GM04503 (cell line): ENCODE results near the gene LAMTOR4.

Experiments used
- DNase-seq: peaks from one replicate; pipeline ENCODE4 v3.0.0-alpha.2; 2012; ENCODE audit warnings: low read depth

Gene LAMTOR4

DNA sequence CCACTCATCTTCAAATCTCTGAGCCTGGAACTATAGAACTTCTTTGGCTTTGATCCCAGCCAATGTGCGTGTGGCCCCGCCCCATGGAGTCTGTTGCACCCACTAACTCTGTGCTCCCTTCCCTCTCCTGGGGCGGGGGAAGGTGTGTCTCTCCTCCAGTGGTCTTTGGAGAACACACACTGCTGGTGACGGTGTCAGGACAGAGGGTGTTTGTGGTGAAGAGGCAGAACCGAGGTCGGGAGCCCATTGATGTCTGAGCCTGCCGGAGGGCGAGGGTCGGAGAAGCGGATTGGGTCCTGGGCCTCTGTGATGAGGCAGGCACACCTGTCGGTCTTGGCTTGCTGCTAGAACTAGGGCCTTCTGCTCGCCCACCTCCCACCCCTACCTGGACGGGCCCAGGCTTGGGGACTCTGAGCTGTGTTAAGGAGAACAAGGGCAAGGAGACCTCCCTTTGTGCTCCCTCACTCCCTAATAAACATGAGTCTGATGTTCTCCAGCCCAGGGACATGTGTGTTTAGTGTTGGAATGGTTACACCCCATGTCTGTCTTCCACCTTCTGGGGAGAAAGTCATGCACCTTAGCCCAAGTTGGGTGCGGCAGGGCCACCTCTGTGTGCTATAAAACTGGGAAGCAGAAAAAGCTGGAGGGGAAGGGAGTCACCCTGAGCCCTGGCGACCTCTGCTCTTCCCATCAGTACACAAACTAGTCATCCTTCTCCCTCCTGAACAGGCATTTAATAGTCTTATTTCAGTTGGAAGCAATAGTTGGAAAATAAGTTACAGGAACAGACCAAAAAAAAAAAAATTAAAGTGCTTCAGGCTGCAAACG lies 5.2 kb downstream of the LAMTOR4 start:
- no peak for DNase-seq

- DNase-seq = no peak
Observed at GRCh38 chr7:100154651-100155491, 6.2 kb downstream of the LAMTOR4 start.

DNA sequence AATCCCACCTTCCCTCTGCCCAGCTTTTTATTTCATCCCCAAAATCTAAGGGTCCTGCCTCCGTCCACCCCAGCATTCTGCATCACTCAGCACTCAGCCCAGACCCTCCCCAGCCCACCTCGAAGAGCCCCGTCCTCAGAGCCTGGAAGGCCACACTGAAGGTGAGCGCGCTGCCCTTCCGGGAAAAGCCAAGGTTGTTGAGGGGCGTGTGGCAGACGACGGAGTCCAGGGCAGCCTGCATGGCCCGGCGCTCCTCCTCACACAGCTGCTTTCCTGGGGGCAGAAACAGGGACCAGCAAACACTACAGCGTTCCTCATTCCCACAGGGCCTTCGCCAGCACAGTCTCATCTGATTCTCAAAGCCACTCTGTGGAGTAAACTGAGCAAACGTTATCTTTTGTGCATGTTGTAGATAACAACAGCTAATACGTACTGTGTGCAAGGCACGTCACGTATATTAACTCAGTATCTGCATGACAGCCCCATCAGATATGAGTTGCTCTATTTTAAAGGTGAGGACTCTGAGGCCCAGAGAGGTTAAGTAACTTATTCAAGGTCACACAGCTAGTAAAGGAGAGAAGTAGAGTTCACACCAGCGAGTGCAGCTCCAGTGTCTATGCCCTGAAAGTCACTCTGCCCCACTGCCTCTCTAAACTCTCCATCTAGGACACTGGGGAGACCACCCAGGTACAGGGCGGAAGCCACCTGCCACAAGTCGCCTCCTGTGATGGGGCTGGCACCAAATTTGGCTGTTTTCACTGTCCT lies 7.0 kb downstream of the LAMTOR4 start:
- DNase-seq = no peak

- no peak for DNase-seq
Observed at GRCh38 chr7:100156331-100157068, 7.8 kb downstream of the LAMTOR4 start.

DNA sequence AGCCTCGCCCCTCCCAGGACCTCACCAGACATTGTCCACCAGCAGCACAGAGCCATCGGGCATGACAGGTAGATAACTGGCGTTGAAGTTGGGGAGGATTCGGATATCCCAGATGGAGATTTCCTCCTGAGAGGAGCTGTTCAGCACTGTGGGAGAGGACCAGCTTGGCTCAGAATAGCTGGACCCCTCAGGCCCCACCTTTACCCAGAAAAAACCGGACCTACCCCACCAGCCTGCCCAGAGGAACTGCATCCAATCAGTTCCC lies 8.3 kb downstream of the LAMTOR4 start:
- DNase-seq = no peak

- no peak for DNase-seq
Observed at GRCh38 chr7:100157334-100158228, 8.9 kb downstream of the LAMTOR4 start.

GRCh38 chr7:100158229-100159098 lies 9.7 kb downstream of the LAMTOR4 start, which contains the start of gene TRAPPC14:
Gene TRAPPC14 (minus strand): TSS chr7:100158723. CDS start chr7:100158499, 224 bp downstream.
- DNase-seq = no peak

DNA sequence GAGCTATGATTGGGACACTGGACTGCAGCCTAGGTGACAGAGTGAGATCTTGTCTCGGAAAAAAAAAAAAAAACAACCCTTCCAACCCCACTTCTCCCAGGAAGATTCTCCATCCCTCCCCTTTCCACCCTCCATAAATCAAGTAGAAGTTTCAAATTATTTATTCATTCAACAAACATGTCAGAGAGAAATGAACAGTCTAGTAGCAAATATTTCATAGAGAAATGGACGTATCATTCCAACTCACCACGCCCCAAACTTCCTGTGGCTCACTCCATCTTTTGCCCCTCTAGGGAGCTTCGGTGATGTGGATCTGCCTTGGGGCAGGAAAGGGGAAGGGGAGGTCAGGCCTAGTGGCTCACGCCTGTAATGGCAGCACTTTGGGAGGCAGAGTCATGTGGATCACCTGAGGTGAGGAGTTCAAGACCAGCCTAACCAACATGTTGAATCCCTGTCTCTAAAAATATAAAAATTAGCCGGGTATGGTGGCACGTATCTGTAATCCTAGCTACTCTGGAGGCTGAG lies 10.4 kb downstream of the LAMTOR4 start:
- no peak for DNase-seq

GRCh38 chr7:100160067-100160466 lies 11.3 kb downstream of the LAMTOR4 start:
- no peak for DNase-seq

DNA sequence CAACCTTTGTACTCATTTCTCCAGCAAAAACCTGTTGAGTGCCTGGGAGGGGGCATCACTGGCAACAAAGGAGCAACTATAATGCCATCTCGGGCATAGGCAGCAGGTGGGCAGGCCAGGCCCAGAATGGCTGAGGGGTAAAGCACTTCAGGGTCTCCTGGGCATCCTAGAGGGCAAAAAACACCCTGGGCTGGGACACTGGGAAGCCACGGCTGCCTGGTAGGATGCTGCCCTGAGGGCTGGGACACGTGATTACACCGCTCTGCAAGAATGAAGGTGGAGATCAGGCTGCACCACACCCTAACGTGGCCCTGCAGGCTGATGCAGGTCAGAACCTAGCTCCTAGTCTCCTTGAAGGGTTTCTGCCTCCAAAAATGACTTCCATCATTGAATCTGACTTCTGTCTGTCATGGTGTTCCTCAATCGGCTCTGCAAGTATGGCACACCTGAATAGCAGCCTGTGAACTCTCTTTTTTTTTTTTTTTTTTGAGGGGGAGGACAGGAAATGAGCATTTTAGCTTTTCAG lies 14.4 kb downstream of the LAMTOR4 start:
- no peak for DNase-seq

- no peak for DNase-seq
Observed at GRCh38 chr7:100163871-100164270, 15.2 kb downstream of the LAMTOR4 start.

DNA sequence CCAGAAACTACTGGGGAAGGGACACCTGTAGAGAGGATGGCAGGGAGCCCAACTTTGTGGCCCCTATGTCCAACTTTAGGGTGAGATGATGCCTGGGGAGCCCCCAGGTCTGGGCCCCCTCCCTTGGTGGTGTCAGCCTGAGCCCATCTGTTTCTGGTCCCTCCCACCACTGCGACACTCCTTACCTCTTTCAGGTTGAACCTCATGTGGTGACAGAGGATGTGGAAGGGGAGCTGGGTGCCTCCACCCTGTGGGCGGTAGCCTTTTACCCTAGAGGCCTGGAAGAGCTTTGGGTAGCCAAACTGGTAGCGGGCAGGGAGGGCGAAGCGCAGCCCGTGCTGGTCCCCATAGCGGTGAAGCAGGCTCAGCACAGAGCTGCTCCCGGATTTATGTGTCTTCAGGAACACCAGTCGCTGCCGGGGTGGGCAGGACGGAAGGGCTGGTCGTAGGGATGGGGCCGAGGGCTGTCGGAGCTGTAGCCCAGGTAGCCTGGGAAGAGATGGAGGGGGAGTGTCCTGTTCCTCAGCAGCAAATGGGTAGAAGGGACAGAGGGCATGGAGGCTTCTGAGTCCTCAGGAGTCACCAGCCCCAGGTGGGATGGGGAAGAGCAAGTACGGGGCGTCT lies 17.7 kb downstream of the LAMTOR4 start:
- DNase-seq = no peak

- DNase-seq = no peak
Observed at GRCh38 chr7:100166970-100167911, 18.5 kb downstream of the LAMTOR4 start.

DNA sequence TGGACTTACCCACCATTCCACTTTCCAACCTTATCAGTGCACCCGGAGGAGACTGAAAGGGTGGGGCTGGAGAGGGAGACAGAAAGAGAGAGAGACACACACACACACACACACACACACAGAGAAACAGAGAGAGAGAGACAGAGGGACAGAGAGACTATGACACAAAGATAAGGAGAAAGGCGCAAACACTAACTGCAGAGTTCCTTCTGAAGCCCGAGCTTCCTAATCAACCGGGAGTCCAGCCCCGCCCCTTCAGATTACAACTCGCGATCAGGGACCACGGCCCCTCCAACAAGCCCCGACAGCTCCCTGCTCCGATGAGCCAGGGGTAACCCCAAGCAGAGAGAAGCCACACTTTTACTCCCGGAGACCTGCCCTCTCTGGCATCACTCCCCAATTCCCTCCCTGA lies 19.2 kb downstream of the LAMTOR4 start:
- no peak for DNase-seq

GRCh38 chr7:100169147-100169850 lies 20.6 kb downstream of the LAMTOR4 start:
- DNase-seq = no peak

DNA sequence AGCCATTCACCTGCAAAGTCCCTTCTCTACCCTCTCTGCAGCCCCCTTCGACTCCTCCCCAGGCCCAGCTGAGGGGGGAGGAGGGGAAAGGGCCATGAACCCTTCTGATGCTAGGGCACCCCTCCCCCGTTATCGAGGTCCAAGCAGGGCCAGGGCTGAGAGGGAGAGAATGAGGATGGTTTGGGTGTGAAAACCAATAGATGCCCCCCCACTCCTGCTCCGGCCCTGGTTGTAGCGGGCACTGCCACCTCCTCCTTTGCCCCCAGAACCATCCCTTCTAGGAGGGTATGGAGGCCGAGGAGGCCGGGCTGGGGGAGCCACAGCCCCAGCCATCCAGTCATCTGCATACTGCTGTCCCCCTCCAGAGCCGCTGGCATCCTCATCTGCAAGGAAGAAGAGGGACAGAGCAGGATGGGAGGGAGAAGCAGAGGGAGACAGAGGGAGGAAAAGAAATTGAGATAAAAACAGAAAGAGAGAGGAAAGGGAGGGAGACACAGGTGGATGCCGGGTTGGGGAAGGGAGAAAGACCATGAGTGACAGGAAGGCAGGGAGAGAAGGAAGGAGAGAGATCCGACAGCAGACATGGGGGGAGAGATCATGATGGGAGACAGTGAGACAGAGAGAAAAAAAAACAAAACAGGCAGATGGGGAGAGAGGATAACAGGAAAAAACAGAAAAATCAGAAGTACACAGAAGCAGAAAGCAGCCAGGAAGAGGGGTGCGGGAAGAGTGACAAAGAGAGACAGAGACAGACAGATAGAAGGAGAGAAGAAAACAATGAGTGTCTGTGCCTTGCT lies 21.6 kb downstream of the LAMTOR4 start:
- DNase-seq = no peak
